NCI-H1930 (cell line): ENCODE measurements around the gene PPARGC1A.

ENCODE experiments used
- DNase-seq, 2 experiments: peaks; one replicate each; lab custom pipeline; 2025; lab: John Stamatoyannopoulos, UW

Gene PPARGC1A

DNA sequence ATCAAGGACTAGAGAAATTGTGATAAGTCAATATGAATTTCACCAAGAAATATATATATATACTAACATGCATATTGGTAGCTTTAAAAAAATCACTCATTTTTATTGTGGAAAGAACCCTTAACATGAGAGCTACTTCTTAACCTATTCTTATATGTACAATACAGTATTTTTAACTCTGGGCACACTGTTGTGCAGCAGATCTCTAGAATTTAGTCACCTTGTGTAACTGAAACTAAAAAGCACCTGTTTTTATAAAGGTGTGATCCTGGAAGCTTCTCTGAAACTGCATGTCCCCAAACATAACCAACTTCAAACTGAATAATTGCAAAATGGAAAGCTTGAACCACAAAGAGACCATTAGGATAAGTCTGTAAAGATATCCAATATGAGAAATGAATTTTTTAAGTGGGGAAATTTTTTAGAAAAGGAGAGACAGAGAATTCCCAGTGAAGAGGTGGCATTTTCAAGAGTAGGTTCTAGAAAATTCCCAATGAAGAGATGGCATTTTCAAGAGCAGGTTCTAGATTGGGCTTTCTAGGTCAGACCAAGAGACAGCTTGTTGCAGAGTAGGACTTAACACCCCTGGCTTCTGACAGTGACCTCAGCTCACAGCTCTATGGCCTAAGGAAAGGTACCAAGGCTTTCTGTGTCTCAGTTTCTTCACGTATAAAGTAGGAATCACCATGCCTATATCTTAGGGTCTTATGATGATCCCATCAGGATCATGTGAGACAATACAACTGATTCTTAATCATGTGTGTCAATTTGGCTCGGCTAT lies 22.0 kb upstream of the PPARGC1A start:
- DNase-seq, result no peak

DNA sequence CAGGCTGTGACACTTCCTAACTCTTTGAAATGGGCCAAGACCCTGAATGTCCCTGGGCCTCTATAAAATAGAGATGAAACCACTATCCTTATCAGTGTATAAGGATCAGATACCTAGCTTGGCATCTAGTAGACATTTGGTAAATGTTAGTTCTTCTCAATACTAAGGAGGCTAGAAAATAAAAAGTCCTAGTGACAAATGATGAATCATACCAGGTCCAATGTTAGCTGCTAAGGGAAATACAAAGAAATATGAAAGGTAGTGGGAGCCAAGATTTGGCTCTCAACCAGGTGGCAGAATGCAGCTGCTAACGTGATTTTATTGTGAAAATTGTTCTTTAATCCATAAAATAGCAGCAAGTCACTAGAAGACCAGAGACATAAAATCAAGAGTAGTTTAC lies 19.8 kb upstream of the PPARGC1A start:
- no peak for DNase-seq

DNA sequence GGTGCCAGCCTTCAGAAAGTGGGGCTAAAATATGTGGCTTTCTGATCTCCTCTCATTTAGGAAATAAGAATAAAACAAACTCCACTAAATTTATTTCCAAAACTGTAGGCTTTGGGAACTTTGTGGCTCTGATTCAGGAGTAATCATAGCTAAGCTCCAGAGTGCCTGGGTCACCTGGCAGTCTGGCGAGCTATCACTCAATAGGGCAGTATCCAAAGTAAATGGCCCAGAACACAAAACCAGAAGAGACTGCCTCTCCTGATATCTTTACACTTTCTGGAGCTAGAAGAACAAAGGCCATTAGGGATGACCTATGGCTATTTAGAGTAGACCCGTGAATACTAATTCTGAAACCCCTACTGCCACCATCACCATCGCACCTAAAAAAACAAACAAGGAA lies 17.0 kb upstream of the PPARGC1A start:
- DNase-seq, result no peak

DNA sequence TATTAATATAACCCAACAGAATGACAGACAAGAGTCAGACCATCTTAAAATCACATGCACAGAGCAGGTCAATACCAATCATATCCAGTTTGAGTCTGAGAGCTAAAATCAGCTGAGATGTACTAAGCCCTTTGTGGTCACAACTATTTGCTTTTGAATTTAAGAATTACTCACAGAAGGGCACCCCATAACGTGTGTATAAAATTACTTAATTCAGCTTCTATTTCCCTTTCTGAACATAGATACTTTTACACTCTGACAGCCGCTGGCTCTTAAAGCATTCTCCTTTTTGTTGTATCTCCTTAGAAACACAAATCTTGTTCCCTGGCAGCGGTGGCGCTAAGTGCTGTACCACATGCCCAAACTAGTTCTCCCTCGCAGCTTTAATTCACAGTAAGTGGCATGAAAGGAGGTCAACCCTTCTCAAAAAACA lies 14.8 kb upstream of the PPARGC1A start:
- DNase-seq, result peak in 1 of 2 experiments; percentile 22

DNA sequence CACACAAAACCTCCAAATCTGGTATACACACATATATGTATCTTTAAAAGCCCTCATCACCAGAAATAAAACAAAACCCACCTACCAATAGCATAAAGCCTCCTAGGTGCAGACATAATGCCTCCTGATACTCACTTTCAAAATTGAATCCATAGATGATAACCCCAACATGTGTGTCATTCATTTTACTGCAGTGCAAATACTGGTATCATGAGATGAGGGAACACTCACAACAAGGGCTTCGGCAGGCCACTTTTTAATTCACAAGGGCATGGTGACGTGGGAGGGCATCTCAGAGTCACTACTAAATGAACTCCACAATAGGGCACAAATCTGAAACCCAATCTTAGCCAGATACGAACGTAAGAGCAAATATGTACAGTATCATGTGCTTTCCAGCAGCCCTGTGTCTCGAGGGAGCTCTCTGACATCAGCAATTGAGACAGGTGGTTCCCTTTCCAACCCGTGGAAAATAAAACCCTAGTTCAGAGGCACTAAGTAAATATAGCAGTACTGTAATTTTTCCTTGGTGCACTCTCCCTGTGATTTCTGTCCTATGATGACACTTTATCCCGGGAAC lies 14.1 kb upstream of the PPARGC1A start:
- peak; percentile 71 to 90 for DNase-seq

DNA sequence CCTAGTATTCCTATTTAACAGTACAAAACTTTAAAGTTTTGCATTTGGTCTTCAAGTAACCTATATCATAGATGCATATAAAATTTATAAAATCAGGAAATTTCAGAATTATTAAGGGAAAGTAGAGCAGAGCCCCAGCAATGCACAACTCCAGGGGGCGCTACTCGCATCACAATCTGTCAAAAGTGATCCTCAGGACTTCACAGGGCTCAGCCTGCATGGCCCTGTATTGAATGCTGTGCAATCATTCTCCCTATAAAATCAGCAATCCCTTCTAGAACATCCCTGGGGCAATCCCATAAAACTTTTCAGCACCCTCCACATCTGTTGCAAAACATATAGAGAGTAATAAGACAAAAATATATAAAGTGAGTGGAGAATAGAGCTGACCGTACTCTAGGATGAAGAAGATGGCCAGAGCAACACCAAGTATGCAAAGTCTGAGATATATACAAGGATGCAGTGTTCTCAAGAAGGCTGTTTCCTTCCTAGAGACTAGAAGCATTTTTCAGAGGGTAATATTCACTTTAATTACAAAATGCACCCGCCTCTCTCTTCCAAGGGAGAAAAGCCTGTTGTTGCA lies 12.5 kb upstream of the PPARGC1A start:
- DNase-seq, result no peak

DNA sequence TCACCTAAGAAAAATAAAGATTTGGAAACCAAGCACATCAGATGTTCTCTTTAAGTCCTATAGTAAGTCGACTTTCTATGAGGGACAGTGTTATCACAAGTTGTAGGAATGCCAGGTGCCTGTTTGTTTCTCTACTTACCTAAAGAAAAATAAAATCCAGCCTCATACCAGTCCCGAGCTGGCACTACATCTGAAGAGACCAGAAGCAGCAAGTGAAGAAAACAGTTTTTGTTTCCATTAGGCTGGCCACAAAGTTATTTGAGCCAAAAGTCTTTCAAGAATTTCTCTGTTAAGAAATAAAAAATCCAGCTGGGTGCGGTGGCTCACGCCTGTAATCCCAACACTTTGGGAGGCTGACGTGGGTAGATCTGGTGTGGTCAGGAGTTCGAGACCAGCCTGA lies 10.8 kb upstream of the PPARGC1A start:
- no peak for DNase-seq

DNA sequence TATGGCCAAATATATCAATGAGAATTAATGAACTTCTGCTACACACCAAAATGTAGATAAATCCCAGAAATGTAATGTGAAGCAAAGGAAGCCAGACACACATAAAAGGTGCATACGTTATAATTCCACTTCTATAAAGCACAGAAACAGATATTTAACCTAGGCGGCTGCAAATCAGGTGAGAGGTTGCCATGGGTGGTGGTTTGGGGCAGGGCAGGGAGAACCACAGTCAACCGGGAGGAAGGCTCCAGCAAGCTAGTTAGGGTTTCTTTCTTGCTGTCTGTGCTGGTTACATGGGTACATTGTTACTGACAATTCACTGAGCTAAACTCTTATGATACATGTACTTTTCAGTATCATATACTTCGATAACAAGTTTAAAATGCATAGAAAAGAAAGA lies 9.7 kb upstream of the PPARGC1A start:
- no peak for DNase-seq

DNA sequence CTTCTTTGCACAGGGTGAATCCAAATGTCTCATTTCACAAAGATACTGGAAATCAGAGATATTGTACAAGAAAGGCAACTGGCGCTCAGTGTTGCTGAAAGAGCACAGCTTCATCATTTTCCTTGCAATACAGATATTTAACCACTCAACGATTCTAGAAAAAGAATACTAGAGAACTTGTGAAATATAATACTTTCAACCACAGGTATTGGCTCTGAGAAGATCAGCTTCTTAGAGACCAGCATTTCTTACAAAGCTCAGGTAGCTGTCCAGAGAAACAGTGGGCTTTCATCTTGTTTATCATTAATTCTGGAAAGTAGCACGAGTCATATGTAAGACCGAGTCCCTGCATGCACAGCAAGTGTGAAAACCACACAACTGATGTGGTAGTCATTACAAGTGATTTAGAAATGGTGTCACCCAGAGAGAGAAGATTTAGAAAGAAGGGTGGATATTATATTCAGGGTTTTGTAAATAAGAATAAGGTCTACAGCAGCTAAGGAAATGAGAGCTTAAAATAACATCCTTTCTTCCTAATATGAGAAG lies 7.8 kb upstream of the PPARGC1A start:
- DNase-seq, result no peak

DNA sequence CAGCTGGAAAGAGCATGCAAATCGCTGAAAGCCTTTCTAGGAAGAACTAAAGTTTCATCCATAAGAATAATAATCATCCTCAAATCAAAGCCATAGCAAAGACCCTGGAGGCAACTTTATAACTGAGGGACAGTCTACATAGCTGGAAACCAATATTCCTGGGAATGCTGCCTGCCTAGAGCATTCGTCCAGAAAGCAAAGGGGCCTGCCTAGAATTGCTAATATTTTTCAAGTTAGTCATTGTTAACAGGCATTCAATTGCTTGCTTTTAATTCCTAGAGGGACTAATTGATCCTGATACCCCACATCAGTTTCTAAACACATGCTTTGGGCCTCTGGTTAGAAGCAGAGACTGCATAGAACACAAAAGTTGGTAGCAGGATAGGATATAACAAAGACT lies 4.2 kb upstream of the PPARGC1A start:
- DNase-seq, result no peak

DNA sequence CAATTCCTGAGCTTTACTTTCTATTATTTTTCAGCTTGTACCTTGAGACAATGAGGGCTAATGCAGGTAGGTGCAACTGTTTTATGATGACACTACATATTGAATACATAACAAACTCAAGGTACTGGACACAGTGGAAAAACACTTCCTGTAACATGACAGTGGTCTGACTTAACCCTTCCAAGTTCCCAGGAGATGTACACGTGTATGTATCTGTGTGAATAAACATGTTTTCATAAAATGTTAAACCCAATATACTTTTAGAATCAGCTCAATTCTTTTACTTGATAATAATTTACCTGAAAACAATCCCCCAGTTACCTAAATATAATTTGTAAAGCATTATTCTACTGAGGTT lies 1.2 kb upstream of the PPARGC1A start:
- no peak for DNase-seq

DNA sequence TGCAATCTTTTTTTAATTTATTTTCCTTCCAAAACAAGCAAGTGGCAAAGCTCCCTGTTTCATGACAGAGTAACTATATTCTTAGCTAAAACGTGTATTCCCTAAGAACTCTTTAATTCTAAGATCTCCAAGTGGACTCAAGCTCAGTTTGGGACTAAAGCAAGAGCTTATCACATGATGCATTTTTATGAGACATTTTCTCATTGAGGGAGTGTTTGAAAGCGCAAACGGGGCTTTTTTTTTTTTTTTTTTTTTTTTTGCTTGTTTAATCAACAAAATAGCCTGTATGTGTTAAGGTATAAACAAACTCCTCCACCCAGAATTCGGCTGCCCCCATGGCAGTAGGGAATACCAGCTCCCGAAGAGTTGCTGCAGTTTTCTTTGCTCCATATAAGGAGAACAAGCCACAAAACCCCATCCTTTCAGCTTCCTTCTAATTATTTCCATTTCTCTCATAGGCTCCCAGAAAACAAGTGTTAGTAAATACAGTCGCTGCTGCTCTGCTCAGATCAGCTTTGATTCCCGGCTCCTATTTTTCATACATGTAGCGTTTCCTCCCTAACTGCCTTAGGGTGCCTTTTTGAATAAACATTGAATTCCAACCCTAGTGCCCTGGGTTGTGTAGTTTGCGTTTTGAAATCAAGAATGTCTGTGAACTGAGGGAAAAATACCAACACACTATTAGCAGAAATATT lies 669 bp upstream of the PPARGC1A start:
- no peak for DNase-seq

DNA sequence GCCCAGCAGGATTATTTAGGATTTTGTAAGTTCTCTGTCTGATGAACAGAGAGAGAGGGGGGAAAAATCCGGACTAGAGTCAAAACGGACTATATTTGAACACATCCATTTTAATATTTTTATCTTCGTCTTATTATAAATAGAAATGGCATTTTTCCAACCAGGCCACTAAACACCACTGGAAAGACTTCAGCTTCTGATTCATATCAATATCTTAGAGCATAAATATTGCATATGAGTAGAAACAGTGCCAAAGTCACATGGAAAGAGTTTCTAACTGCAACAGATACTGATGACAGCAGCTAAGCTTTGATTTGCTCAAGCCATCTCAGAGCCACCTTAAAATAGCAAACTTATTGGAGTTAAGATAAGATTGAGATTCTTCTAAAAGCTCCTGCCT lies 456 bp downstream of the PPARGC1A start:
- DNase-seq, result no peak

DNA sequence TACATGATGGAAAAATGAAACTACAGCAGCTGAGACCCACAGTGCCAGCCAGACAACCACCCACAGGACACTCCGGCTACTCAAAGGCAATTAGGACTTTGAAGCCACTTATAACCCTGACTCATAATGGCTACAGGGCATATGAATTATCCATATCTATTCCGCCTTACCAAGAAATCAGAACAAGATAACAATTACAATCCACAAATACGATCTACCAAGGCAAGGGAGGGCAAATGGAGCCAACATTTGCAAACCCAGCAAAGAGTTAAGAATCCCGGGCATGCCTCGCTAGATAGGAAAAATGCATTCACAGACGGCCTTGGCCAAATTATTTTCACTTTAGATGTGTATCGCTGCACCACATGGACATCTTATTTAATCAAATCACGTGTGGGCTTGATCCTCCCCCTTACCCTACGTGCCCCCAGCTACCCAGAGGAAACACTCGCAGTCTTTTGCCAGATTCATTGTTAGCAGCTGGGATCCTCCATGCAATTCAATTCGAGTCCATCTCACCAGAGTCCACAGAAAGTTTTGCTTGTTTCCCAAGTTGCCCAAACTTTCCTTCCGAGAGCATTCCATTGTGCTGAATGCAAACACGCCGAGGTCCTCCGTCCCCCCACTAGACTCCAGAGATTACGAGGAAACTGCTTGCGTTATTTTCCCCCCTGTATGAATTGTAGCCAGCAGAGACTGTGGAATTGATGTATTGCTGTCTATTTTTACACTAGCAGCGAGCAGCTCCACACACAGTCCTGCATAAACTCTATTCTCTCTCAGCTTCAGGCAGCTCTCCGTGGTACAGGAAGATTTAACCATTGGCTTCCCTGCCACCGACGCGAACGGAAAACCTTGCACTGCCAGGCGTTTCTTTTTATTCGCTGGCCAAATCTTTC lies 1.2 kb downstream of the PPARGC1A start:
- DNase-seq, result no peak

DNA sequence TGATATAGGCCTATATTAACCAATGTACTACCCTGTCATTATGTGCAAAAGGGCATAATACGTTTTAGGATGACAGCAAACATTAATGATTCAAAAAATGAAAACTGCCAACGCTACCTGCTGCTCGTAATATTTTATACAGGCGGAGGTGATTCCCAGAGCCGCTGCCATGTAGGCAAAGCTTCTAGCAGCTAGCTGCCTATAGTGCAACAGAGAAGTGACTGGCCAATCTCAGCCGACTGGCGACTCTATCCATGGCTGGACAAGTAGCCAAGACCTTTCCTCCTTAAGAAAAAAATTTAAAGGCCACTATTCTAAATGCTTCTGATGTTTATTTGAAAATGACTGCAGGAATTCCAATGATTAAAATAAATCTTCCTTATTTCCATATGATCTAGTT lies 1.9 kb downstream of the PPARGC1A start:
- DNase-seq, result no peak

DNA sequence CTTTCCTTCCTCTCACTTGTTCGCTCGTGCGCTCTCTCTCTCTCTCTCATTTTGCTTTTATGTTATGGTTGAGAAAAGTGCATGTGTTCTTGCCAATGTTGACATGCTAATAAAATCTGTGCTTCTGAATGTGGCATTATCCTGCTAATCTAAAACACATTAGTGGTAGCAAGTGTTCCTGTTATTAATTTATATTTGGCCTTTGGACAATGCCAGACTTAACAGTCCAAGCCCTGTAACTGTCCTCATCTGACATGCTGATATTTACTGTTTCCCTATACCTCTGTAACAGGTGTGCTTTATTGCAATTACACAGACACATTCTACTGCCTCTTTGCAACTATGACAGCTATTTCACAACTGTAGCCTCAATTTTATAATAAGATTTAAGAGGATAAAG lies 2.7 kb downstream of the PPARGC1A start:
- no peak for DNase-seq

DNA sequence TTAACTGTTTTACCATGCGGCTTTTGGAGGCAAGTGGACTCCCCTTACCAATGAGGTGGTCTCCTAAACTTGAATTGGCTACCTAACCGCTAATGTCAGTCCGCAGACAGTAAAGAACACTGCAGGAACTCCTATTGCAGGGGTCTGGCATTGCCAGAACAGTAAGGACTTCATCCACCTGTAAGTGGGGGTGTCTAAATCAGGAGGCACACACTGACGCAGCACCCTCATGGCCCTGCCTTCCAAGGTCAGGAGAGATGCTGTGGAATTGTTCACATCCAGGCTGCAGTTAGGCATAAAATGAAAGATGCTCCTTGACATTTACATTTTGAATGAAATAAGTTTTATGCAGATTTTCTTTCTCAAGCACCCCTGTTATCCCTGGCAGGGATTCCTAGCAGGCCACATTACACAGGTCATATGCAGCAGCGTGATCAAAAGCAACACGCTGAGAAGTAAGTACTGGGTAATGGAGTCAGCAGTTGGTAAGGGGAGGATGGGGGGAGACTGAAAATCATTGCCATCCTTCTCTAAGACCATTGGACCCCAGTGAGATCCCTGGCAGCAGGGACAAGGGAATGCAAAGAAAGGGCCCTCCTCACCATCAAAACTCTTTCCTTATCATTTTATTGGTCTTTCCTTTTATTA lies 3.8 kb downstream of the PPARGC1A start:
- DNase-seq, result no peak

DNA sequence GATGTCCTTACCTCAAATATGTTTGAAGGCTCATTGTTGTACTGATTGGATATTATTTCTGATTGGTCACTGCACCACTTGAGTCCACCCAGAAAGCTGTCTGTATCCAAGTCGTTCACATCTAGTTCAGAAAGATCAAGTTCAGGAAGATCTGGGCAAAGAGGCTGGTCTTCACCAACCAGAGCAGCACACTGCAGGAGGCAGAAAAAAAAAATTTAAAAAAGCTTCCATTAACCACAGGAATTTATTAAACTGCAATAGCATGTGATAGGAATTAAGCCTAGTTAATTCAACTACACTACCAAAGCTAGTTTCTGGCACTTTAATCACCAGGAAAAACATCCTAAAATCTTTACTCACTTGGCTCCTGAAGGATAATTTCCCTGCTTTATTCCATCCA lies 5.1 kb downstream of the PPARGC1A start:
- no peak for DNase-seq

DNA sequence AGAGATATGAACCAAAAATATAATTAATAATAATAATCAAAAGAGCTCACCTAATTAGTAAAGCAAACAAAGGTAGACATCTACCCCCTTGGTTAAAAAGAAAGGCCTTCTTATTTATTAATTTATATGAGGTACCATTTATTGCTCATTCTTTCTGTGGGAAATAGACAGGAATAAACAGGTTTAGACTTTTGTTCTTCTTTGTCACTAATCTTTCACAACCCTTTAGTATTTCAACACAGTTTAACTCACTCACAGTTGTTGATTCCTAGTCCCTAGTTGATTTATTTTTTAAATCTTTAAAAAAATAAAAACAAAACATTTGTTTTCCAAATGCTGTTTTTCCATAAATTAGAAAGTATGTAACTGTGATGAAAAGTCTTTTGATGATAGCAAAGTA lies 5.6 kb downstream of the PPARGC1A start:
- no peak for DNase-seq

DNA sequence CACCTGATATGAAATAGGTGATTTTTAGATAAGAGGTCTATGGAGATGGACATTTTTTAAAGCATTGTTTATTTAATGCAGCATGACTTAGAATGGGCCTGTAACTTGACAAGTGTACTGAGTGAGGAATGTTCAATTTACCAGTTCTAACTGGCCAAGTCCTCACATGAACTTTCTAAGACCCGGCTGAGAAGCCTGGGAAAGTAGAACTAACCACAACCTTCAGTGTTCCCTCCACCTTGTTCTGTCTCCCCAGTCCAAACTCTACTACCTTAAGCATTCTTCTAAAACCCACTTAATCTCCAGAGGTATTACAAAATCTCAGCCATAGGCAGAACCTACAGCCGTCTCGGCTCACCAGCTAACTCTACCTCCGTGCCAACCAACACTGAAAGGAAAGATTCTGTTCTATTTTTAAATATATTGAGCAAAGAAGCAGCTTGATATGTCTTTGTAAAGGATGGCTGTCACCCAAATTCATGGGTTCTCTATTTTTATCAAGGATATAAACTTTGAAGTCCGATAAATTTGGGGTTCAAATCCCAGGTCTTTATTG lies 6.8 kb downstream of the PPARGC1A start:
- no peak for DNase-seq
